ENCODE measurements around the gene AIP. TPM values are rescaled to one million over a fixed set of nuclear protein-coding genes. Genes with fewer than 3 reads are reported as not detected.
"Not testable (repeated sequence)": the region's sequence is repeated elsewhere in the genome, so short reads cannot be mapped to it uniquely, and the experiment has no call there.

AIP gene
- total RNA-seq, 1 donor from 2014 or later, result 62.0 TPM

GRCh38 chr11:67510023-67510345 lies 27.2 kb downstream of the AIP start:
- H3K4me3 ChIP-seq (ENCODE audit: low read depth, low read length), result no peak overlapping the region
- TF ChIP-seq CTCF (conservative IDR thresholded peaks at IDR 0.05; ENCODE audit: low read depth, low read length), result no peak
- no peak for DNase-seq (ENCODE audit: low read depth)

DNA sequence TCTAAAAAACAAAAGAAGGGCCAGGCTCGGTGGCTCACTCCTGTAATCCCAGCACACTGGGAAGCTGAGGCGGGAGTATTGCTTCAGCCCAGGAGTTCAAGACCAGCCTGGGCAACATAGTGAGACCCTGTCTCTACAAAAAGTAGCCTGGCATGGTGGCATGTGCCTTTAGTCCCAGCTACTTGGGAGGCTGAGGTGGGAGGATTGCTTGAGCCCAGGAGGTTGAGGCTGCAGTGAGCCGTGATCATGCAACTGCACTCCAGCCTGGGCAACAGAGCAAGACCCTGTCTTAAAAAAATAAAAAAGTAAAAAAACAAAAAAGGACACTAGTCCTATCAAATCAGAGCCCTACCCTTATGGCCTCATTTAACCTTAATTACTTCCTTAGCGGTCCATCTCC lies 28.7 kb downstream of the AIP start:
- not testable (repeated sequence) for H3K4me3 ChIP-seq (ENCODE audit: low read depth, low read length); DNase-seq (ENCODE audit: low read depth)

DNA sequence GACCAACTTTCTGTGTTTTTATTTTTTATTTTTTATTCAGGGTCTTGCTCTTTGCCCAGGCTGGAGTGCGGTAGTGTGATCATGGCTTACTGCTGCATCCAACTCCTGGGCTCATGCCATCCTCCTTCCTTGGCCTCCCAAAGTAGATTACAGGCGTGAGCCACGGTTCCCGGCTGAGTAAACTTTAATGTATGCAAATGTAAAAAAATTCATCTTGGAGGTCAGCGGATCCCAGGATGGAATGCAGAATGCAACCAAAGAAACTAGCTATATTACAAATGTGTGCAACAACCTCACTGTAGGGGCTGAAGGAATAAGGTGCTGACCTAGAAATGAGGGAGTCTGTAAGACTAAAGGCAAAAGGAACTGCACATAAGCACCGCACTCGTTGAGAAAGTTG lies 31.3 kb downstream of the AIP start:
- no peak overlapping the region for H3K4me3 ChIP-seq (ENCODE audit: low read depth, low read length)
- TF ChIP-seq CTCF (conservative IDR thresholded peaks at IDR 0.05; ENCODE audit: low read depth, low read length), result no peak
- DNase-seq (ENCODE audit: low read depth), result no peak

- no peak overlapping the region for H3K4me3 ChIP-seq (ENCODE audit: low read depth, low read length)
- TF ChIP-seq CTCF (conservative IDR thresholded peaks at IDR 0.05; ENCODE audit: low read depth, low read length), result no peak
- no peak for DNase-seq (ENCODE audit: low read depth)
Observed at GRCh38 chr11:67516806-67517205, 34.0 kb downstream of the AIP start.

GRCh38 chr11:67517784-67518552 lies 35.1 kb downstream of the AIP start:
- TF ChIP-seq CTCF (conservative IDR thresholded peaks at IDR 0.05; ENCODE audit: low read depth, low read length), result no peak
- DNase-seq (ENCODE audit: low read depth), result no peak
- H3K4me3 ChIP-seq (ENCODE audit: low read depth, low read length), result no peak overlapping the region

DNA sequence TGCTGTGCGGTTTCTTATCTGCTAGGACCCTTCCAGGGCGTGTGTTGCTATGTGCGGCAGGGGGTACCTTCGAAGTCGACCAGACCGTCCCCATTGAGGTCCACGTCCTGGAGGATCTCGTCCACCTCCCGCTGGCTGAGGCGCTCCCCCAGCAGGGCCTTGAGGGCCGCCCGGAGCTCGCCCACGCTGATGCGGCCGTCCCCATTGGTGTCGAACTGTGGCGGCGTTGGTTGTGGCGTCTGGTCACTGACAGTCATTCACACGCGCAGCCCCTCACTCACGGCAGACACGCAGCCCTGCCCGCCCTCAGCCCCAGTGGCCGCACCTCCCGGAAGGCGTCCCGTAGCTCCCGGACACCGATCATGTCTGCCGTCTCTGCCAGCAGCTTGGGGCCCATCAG lies 36.9 kb downstream of the AIP start:
- H3K4me3 ChIP-seq (ENCODE audit: low read depth, low read length), result no peak overlapping the region
- no peak for TF ChIP-seq CTCF (conservative IDR thresholded peaks at IDR 0.05; ENCODE audit: low read depth, low read length)
- DNase-seq (ENCODE audit: low read depth), result no peak

DNA sequence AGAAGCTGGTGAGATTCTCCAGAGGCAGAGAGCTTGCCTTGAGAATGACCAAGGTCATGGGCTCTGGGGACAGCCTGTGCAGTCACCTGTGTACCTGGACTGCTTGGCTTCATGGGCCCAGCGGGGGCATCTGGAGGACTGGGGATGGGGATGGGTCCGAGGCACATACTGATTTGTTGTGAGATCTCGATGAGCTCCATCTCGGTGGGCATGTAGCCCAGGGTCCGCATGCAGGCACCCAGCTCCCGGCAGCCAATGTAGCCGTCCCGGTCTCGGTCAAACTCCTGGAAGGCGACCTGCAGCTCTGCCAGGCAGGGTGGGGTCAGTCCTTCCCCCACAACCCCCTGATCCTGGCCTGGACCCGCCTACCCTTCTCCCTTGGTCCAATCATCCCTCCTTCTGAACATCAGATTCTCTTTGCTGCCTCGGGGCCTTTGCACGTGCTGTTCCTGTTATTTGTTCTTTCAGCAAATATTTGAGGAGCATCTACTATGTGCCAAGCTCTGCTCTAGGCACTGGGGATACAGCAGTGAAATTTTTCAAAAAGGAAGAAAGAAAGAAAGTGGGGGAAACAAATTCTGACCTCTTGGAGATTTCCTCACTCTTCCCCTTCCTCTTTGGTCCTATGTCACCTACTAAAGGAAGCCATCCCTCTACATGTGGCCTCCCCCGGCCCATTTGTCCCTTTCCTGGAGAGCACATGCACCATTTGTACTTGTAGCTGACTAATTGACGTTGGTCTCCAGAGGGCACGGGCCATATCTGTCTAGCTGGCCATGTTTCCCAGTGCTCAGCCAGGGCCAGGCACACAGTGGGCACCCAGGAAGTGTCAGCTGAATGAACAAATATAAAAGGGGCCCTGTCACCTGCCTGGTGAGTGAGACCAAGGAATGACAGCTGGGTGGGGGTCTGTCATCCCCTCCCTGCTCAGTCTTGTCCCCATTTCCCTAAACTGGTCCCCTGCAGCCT lies 38.3 kb downstream of the AIP start:
- TF ChIP-seq CTCF (conservative IDR thresholded peaks at IDR 0.05; ENCODE audit: low read depth, low read length), result no peak
- DNase-seq (ENCODE audit: low read depth), result no peak
- no peak overlapping the region for H3K4me3 ChIP-seq (ENCODE audit: low read depth, low read length)
